Activated T-cell treated with anti-CD3 and anti-CD28 coated beads, Interleukin-2, amount 50 U/mL, for 48 hours (primary cell): ENCODE data around the gene AJUBA.

Experiments
- DNase-seq, 2 experiments: peaks; one replicate each; pipeline ENCODE4 v3.0.0-alpha.2; 2020

Gene AJUBA

GRCh38 chr14:22932146-22932545 lies 50.2 kb downstream of the AJUBA start:
- DNase-seq: no peak

GRCh38 chr14:22929961-22930364 lies 52.4 kb downstream of the AJUBA start:
- DNase-seq: no peak

GRCh38 chr14:22929104-22929960 lies 53.0 kb downstream of the AJUBA start, which contains the start of gene PRMT5:
Gene PRMT5, minus strand, starts transcription at chr14:22929376. Its CDS starts 15 bp downstream, at chr14:22929361.
- peak; percentile 99 to 100 for DNase-seq

- peak in 1 of 2 experiments; percentile 33 for DNase-seq
Measured at GRCh38 chr14:22928237-22929103, 53.9 kb downstream of the AJUBA start.

GRCh38 chr14:22926316-22926715 lies 56.0 kb downstream of the AJUBA start:
- no peak for DNase-seq

GRCh38 chr14:22925513-22925912 lies 56.8 kb downstream of the AJUBA start:
- DNase-seq: no peak

- no peak for DNase-seq
Measured at GRCh38 chr14:22923746-22924145, 58.6 kb downstream of the AJUBA start.

GRCh38 chr14:22922294-22922693 lies 60.1 kb downstream of the AJUBA start:
- DNase-seq: no peak
